Mesothelial cell of epicardium (in vitro differentiated cells): ENCODE measurements around the gene ITPR1. TPM values are rescaled to one million over a fixed set of nuclear protein-coding genes. Genes with fewer than 3 reads are reported as not detected.

Experiments used
- DNase-seq, 2 experiments: peaks; one replicate each; pipeline ENCODE4 v3.0.0; 2021; ENCODE audit warnings: low spot score in 2 of 2; ENCODE audit not compliant: unreplicated experiment in 2 of 2
- H3K27ac Mint-ChIP-seq: 2 replicates; pipeline ENCODE4 v1.8.0; 2021; ENCODE audit warnings: mixed read lengths
- H3K27me3 Mint-ChIP-seq: 2 replicates; pipeline ENCODE4 v1.8.0; 2021; ENCODE audit warnings: low read depth, mixed read lengths
- H3K36me3 Mint-ChIP-seq: 2 replicates; pipeline ENCODE4 v1.8.0; 2021; ENCODE audit warnings: mixed read lengths
- H3K4me1 Mint-ChIP-seq: 2 replicates; pipeline ENCODE4 v1.8.0; 2021; ENCODE audit warnings: mixed read lengths
- H3K4me3 Mint-ChIP-seq: 2 replicates; pipeline ENCODE4 v1.8.0; 2021; ENCODE audit warnings: mild to moderate bottlenecking, moderate library complexity, mixed read lengths
- H3K9me3 Mint-ChIP-seq: 2 replicates; pipeline ENCODE4 v1.8.0; 2021; ENCODE audit warnings: mixed read lengths
- CTCF ChIP-seq: fragments of 200-600 bp; sonication (generic); IDR thresholded peaks from one replicate; pipeline ENCODE4 v1.5.0; 2021; ENCODE audit warnings: antibody characterized with exemption; ENCODE audit not compliant: unreplicated experiment
- total RNA-seq: library from RNA; stranded (reverse); gene quantifications from 3 replicates; pipeline ENCODE4 v1.2.1, GENCODE V29; 2021

ITPR1 gene
- total RNA-seq, 1 donor from 2014 or later = 21.3 TPM

DNA sequence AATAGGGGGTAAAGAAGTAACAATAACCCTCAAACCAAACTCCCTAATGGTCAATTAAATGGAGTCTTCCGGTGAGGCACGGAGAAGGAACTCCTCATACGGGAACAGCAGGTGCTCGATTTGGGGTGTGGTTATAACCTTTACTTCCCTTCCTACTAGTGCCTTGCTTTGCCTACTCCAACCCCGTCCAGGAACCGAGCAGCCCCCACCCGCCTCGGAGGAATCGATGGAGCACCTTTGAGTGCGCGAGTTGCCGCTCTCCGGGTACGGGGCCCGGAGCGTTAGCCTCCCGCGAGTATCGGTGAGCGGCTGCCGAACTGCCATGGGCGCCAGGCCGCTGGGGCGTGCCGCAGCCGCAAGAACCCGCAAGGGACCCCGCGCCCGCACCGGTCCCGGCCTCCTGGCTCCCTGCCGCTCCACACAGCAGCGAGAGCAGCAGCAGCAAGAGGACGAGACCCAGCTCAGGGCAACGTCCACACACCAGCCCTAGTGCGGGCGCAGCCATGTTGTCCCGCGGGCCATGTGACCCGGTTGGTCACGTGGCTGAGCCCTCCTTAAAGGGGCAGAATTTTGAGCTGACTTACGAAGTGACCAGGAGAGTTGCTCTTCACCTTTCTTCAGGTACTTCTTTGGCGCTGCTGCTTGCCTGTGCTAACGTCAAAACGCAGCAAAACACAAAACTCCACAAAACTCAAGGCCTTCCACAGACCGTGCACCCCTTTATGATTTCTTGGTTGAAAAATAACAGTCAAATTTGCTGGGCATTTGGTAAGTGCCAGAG is 26.2 kb upstream of the ITPR1 start, which contains the start of gene SUMF1:
Gene SUMF1 (minus strand): TSS at position 529 of the 781 bp plus-strand sequence. CDS start 24 bp downstream, at position 505.
- peak within 1 kb of the TSS; percentile 96 for H3K27ac Mint-ChIP-seq
- peak; percentile 47 to 71 for DNase-seq
- no peaks in the 10 kb centered on the region for H3K9me3 Mint-ChIP-seq
- no peak for TF ChIP-seq CTCF
- peak within 1 kb of the TSS; percentile 91 for H3K4me3 Mint-ChIP-seq
- H3K4me1 Mint-ChIP-seq = peaks cover 5% of the 10 kb centered on the region
- peaks cover 21% of the 10 kb centered on the region for H3K27me3 Mint-ChIP-seq
- no peaks in the 10 kb centered on the region for H3K36me3 Mint-ChIP-seq

- Mint-ChIP-seq H3K27me3 (peaks cover 24% of the 10 kb centered on the region), H3K27ac (peak overlapping the region; percentile 96), H3K36me3 (no peaks in the 10 kb centered on the region), H3K9me3 (no peaks in the 10 kb centered on the region), H3K4me3 (peak overlapping the region; percentile 91), H3K4me1 (peaks cover 5% of the 10 kb centered on the region)
- TF ChIP-seq CTCF = no peak
- DNase-seq = no peak
Observed at GRCh38 chr3:4467522-4467867, 25.7 kb upstream of the ITPR1 start.

DNA sequence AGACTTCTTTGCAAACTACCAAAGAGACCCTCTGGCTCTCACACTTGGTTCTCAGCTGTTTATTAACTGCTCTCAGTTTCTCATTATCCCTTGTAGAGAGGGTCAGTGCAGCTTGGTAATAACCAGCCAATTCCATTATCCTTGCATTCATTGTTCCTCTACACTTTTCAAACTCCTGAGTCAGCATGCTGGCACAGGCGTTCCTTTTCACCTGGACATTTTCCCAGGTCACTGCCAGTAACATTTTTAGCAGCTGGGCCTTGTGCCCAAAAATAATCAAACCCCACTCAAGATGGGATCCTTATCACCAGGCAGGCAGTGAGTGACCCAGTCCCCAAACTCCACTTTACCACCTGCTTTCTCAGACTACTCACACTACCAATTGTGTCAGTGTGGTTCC is 21.2 kb upstream of the ITPR1 start:
- H3K27me3 Mint-ChIP-seq = peaks cover 59% of the 10 kb centered on the region
- H3K9me3 Mint-ChIP-seq = no peaks in the 10 kb centered on the region
- no peak overlapping the region for H3K27ac Mint-ChIP-seq

DNA sequence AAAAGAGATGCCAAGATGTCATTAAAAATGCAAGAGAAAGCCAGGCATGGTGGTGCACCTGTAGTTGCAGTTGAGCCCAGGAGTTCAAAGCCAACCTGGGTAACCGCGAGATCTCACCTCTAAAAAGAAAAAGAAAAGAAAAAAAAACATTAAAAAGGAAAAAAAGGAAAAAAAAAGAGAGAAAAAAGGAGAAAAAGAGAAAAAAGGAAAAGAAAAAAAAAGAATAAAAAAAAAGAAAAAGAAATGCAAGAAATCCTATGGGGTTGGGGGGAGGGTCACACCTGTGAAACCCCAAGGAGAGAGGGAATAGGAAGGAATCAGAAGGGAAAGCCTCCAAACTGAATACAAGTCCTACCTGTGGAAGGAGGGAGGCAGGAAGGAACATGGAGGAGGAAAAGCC is 20.8 kb upstream of the ITPR1 start:
- H3K9me3 Mint-ChIP-seq = no peaks in the 10 kb centered on the region
- H3K4me3 Mint-ChIP-seq = no peak overlapping the region
- H3K27me3 Mint-ChIP-seq = peaks cover 63% of the 10 kb centered on the region
- H3K4me1 Mint-ChIP-seq = no peaks in the 10 kb centered on the region
- TF ChIP-seq CTCF = no peak
- H3K27ac Mint-ChIP-seq = no peak overlapping the region
- no peaks in the 10 kb centered on the region for H3K36me3 Mint-ChIP-seq
- no peak for DNase-seq

More for the DNA sequence above, 21.2 kb upstream of the ITPR1 start:
- no peak for TF ChIP-seq CTCF
- no peak overlapping the region for H3K4me3 Mint-ChIP-seq
- no peak for DNase-seq
- H3K4me1 Mint-ChIP-seq = no peaks in the 10 kb centered on the region
- no peaks in the 10 kb centered on the region for H3K36me3 Mint-ChIP-seq

GRCh38 chr3:4472766-4473165 is 20.4 kb upstream of the ITPR1 start:
- H3K4me1 Mint-ChIP-seq = no peaks in the 10 kb centered on the region
- peaks cover 66% of the 10 kb centered on the region for H3K27me3 Mint-ChIP-seq
- no peaks in the 10 kb centered on the region for H3K36me3 Mint-ChIP-seq
- no peak for TF ChIP-seq CTCF
- H3K9me3 Mint-ChIP-seq = no peaks in the 10 kb centered on the region
- no peak overlapping the region for H3K4me3 Mint-ChIP-seq
- no peak overlapping the region for H3K27ac Mint-ChIP-seq
- no peak for DNase-seq
